NCI-H446 treated with DMSO at 0.1 percent for 48 hours (cell line): ENCODE measurements around the gene SIRT4.

Experiments used
- DNase-seq: peaks from one replicate; lab custom pipeline; 2025; lab: John Stamatoyannopoulos, UW

SIRT4 gene

DNA sequence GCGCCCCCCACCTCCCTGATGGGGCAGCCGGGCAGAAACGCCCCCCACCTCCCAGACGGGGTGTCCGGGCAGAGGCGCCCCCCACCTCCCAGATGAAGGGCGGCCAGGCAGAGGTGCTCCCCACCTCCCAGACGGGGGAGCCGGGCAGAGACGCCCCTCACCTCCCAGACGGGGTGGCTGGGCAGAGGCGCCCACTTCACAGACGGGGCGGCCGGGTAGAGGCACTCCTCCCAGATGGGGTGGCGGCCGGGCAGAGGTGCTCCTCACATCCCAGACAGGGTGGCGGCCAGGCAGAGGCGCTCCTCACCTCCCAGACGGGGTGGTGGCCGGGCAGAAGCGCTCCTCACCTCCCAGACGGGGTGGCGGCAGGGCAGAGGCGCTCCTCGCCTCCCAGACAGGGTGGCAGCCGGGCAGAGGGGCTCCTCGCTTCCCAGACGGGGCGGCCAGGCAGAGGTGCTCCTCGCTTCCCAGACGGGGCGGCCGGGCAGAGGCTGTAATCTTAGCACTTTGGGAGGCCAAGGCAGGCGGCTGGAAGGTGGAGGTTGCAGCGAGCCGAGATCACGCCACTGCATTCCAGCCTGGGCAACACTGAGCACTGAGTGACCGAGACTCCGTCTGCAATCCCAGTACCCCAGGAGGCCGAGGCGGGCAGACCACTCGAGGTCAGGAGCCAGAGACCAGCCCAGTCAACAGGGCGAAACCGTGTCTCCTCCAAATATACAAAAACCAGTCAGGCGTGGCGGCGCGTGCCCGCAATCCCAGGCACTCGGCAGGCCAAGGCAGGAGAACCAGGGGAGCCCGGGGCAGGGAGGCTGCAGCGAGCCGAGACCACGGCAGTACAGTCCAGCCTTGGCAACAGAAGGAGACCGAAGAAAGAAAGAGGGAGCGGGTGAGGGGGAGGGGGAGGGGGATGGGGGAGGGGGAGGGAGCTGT is 23.7 kb upstream of the SIRT4 start:
- DNase-seq: no peak

GRCh38 chr12:120283318-120283717 is 18.8 kb upstream of the SIRT4 start:
- no peak for DNase-seq

DNA sequence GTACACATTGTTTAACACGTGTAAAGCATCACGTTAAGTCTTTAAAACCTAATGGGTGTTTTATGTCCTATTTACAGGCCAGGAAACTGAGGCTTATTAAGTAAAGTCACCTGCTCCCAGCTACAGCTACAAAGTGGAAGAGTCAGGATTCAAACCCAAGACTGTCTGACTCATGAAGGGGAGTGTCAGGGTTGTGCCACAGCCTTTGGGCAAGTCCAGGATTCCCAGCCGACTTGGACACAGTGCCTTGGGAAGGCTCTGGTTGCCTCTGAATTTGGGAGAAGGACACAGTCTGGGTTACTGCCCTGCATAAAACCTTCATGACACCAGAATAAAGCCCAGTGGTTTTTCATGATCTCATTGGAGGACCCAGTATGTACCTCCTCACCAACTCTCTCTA is 17.7 kb upstream of the SIRT4 start:
- no peak for DNase-seq

DNA sequence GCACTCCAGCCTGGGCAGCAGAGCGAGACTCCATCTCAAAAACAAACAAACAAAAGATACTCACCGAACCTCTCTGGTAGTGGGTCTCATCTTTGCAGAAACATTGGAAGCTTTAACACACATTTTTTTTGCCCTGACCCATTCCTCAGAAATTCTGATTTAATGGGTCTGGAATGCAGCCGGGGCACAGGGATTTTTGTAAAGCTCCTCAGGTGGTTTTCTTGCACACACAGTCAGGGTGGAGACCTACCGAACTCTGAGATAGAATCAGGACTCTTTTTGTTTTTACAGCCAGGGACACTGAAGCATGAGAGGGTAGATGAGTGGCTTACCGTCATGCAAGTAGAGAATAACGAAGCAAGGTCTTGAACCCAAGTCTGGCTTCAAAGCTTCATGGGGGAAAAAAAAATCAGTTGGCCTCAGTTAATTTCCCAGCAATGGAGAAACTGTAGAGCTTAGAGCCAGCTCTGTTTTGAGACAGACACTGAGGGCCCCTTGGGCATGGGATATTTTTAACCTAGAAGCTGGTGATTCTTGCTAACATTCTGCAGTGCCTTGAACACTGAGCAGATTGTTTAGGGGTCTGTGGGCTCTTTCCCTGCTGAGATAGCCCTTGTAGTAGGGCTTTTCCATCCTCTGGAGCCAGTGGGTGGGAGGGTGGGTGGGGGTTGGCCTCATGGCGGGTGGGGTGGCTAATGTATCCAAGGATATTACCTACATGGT is 15.2 kb upstream of the SIRT4 start:
- DNase-seq: no peak

DNA sequence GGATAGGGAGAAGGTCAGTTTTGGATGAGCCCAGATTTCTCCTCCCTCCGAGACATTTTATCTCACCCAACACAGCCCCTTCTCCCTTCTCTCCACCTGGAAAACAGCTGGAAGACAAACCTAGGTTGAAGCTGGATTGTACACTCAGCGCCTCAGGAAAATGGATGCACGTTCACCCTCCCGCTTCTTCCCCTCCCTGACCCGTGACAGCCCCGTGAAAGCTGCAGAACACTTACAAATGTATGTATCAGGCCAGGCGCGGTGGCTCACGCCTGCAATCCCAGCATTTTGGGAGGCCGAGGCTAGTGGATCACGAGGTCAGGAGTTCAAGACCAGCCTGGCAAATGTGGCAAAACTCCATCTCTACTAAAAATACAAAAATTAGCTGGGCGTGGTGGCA is 14.6 kb upstream of the SIRT4 start:
- no peak for DNase-seq

- DNase-seq: no peak
Measured at GRCh38 chr12:120290609-120291305, 11.4 kb upstream of the SIRT4 start.

GRCh38 chr12:120292411-120292660 is 9.8 kb upstream of the SIRT4 start:
- no peak for DNase-seq

DNA sequence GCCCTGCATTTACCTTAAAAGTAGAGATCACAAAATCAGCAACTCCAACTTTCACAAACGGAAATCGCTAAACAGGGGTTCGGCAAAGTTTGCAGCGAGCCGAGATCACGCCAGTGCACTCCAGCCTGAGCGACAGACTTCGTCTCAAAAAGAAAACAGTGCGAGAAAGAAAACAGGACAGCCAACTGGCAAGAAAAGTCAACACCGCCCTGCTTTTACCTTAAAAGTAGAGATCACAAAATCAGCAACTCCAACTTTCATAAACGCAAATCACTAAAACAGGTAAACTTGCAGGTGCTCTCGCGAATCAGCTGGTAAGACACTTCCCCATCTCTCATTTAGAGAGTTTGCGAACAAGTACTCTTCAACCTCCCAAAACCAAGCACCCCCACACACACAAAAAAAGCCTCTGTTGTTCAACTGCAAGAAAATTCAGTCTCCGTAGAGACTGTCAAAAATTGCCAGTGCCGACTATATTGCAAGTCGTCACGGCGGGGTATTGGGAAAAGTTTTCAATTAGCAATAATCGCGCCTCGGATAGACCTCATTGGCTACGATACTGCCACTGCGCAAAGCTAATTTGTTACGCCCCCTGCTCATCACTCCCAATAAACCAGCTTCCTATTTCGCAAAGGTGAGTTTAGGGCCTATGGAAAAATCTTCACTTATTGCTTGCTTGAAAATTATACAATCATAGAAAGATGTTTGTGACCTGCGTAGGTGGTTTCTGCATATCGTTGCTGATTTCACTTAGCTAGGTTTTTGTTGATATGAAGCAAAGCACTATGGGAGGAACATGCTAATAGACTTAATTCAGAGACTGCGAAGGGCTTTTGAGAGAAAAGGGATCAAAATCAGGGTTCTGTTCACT is 9.2 kb upstream of the SIRT4 start, which contains the start of gene RNU4-1:
Gene RNU4-1 (minus strand): TSS at position 577 of the 871 bp plus-strand sequence.
- DNase-seq: peak; percentile 99

- no peak for DNase-seq
Measured at GRCh38 chr12:120314220-120314619, 12.1 kb downstream of the SIRT4 start.

DNA sequence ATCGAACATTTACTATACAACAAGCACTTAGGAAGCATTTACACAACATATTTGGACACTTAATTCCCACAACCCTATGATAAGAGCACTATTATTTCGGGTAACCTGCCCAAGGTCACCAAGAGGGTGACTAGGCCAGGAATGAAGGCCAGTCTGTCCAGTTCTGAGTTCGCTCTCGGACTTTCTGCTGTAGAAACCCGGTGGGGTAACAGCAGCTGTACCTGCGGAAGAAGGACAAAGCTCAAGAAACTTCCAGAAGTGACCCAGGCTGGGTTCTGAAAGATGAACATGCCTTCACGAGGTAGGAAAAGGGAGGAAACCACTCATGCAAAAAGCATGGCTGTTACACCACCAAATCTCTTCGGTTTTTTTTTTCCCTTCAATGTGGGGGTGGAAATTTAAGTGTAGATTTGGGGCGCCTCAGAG is 14.7 kb downstream of the SIRT4 start:
- DNase-seq: no peak

DNA sequence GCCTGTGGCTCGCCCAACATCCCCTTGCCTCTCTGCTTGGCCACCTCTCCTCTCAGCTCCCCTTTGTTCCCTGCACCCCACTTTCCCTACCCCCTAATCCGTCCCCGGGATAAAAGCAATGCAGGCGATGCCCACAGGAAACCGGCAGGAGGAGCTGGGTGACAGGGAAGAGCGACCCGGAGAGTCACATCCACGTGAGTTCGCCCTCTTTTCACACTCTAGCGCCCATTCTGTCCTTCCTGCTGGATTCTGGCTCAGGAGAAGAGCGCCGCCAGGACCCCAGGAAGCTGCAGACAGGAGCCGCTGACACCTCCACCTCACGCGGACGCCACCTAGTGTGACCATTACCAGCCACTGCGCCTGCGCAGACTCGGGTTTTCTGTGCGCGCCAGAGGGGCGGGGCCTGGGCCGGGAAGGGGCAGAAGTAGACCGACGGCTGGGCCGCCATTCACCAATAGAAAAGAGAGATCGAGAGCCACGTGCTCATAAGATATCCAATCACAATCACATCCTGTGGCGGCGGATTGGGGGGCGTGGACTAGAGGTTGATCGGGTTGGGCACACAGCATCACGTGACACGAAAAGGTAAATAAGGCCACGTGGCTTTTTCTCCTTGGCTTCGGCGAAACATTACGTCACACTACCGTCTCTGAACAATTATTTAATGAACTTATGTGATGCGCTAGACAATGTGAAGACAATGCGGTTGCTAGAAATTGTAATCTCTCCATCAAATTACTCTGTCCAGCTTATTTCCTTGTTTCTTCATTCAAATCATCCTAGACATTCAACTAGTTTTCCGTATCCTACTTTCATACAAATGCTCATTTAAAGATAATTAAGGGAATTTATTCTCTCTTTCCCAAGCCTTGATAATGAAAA is 15.3 kb downstream of the SIRT4 start:
- DNase-seq: peak; percentile 99

- no peak for DNase-seq
Measured at GRCh38 chr12:120321382-120322202, 19.5 kb downstream of the SIRT4 start.

GRCh38 chr12:120323772-120324171 is 21.7 kb downstream of the SIRT4 start:
- DNase-seq: no peak

- no peak for DNase-seq
Measured at GRCh38 chr12:120324841-120325417, 22.8 kb downstream of the SIRT4 start.

DNA sequence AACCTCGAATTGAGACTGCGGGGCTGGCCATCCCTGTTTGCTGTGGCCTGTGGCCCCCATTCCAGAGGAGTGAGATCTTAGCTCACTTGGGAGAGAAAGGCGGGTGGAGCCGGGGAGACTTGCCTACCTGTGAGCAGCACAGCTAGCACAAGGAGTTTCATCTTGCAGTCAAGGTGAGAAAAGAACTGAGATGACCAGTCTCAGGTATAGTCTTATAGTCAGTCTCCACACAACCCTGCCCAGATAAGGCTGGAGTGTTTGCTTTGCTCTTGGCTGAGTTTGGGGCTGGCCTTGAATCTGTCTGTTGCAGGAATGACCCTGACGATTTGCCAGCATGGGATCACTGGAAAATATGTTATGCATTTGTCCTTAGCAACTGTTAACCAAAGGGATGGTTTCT is 25.5 kb downstream of the SIRT4 start, which contains the start of gene PLA2G1B:
Gene PLA2G1B (minus strand): TSS at position 187 of the 400 bp plus-strand sequence. CDS start 26 bp downstream, at position 161.
- DNase-seq: no peak

DNA sequence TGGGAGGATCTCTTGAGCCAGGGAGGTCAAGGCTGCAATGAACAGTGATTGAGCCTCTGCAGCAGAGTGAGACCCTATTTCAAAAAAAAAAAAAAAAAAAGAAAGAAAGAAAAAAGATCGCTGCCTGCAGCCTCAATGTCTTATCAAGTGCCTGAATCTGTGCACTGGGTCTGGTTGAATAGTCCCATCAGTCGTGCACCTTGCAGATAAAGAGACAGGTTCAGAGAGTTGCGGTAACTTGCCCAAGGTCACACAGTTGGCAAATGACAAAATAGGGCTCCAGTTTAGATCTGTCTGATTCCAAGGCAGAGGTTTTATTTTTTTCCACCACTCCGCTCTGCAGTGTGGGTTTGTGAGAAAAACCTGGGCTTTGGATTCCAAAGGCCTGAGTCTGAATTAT is 26.1 kb downstream of the SIRT4 start:
- DNase-seq: no peak

DNA sequence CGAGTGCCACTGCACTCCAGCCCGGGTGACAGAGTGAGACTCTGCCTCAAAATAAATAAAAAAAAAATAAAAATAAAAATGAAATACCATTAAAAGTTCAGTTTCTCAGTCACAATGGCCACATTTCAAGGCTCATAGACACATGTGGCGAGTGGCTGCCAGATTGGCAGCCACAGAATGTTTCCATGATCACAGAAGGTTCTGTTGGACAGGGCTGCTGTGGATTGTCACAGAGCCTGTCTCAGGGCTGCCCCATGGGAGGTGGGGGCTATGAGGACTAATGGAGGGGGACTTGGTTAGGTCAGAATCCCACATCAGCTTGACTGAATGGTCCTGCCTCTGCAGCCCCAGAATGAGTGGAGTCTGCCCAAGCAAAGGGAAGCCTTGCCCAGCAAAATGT is 29.3 kb downstream of the SIRT4 start:
- DNase-seq: no peak

- DNase-seq: no peak
Measured at GRCh38 chr12:120332041-120332440, 29.9 kb downstream of the SIRT4 start.

DNA sequence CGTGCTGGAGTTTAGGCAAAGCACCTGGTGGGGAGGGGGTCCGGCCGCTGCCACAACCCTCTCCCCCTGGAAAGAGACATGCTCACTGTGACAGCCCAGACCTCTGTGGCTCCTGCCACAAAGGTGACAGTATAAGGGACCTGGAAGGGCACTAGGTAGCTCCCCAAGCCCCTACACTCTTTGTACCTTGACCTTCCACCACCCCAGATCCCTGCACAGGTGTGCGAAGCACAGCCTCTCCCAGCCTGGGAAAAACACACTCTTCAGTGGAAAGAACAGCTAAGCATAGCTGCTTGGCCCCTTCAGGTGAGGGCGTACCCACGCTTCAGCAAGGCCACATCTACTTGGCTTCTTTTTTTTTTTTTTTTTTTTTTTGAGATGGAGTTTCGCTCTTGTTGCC is 30.4 kb downstream of the SIRT4 start:
- no peak for DNase-seq
